DMS79 (cell line): ENCODE data around the gene STRN.

ENCODE experiments used
- DNase-seq: peaks from one replicate; lab custom pipeline; 2025; lab: John Stamatoyannopoulos, UW

Gene STRN

DNA sequence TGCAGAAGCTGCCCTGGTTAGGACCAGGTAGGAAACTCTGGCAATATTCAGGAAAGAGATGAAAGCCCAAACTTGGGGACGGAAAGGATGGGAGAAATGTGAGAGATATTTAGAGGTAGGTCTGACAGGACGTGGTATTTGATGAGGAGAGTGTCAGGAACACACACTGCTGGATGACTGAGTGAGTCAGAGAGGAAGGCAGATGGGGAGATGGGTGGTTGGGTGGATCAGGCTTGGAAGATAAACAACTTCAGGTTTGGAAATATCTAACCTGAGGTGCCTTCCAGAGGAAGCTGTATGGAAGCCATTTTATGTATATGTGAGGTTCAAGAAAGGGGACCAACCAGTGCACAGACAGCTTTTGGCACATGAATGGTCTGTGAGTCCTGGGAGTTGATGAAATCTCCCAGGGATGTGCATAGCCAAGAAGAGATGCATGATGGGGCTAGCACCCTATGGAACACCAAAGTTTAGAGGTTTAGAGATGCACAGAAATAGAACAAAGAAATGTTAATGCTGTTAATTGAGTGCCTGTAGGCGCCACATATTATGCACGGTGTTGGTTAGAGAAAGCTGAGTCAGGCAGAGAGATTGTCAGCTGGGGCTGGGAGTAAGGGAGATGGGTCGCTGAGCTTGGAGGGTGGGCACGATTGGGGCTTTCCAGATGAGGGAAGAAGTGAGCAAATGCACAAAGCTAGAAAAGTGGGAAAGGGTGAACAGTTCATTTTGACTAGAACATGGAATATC, 168.8 kb downstream of the STRN start:
- DNase-seq, result no peak
